Right ventricle myocardium inferior (tissue), 1 donor: ENCODE measurements around the gene PGBD1. TPM values are rescaled to one million over a fixed set of nuclear protein-coding genes. Genes with fewer than 3 reads are reported as not detected.
A peak's percentile ranks its signal among the peaks of the same experiment; 100 is the strongest.

ENCODE experiments used
- ATAC-seq: fragments of 200-7000 bp; cut with Tn5 transposase; one replicate; pipeline ENCODE4 v1.9.1; 2020; ENCODE audit warnings: mild to moderate bottlenecking, moderate library complexity
- DNase-seq: peaks from one replicate; pipeline ENCODE4 v3.0.0; 2021; ENCODE audit errors: missing footprints
- intact Hi-C: fragments of 100-400 bp; cut with DNase I; formaldehyde crosslinking; loops from one replicate; pipeline ENCODE4 v1.11.0; 2022
- total RNA-seq: library from RNA; stranded (reverse); fragmentation: NEBNext Ultra II Directional; extraction: Animal tissue kit (Norgen Biotek cat#: 25700); gene quantifications from one replicate; pipeline ENCODE4 v1.2.1, GENCODE V29; 2021
- donor health status: DM: no; HTN: yes; CAD: no; lungs with severe emphysema.

Gene PGBD1
- total RNA-seq, 1 donor from 2014 or later, result 2.5 TPM

DNA sequence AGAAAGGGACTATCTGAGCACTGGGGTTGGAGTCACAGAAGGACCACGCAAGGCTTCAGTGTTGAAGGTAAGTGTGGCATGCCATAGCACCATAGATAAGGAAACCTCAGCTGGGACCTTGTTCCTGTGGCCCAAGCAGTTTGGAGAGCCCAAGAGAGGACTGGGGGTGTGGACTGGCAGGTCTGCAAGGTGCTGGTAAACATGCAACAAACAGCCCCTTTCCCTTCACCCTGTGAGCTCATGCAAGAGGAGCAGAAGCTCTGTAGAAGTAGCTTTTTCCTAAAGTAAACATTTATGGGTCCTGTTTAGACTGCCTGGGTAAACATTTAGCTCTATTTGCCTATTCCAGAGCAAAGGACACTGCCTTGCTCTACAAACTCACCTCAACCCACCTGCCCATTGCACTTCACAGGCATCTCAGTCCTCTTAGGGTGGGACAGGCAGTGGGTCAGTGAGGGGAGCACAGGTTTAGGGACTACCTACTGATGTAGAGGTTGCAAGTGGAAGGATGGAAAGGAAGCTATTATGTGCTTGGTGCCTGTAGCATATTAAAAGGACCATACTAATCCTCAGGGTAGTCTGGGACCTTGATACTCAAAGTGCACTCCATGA lies 42.5 kb downstream of the PGBD1 start:
- ATAC-seq (no peak), DNase-seq (no peak)
- intact Hi-C loops, result no loop called here

DNA sequence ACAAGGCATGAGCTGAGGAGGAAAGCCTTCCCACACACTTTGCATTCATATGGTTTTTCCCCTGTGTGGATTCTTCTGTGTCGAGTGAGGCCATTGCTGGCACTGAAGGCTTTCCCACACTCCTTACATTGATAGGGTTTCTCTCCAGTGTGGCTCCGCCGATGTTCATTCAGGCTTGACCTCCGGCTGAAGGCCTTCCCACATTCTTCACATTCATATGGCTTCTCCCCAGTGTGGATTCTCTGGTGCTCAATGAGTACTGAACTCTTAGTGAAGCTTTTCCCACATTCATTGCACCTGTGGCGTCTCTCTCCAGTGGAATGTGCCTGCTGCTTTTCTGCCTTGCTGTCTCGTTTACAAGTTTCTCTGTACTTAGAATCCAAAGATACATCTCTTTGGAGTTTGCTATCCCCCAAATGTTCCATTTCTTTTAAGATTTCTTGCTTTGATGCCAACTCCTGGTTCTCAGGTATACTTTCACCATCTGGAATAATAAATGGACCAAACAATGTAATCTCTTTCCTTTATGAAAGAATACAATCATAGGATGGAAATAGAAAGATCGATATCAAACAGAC lies 45.1 kb downstream of the PGBD1 start:
- no peak for ATAC-seq
- intact Hi-C loops, result no loop called here
- DNase-seq, result no peak

DNA sequence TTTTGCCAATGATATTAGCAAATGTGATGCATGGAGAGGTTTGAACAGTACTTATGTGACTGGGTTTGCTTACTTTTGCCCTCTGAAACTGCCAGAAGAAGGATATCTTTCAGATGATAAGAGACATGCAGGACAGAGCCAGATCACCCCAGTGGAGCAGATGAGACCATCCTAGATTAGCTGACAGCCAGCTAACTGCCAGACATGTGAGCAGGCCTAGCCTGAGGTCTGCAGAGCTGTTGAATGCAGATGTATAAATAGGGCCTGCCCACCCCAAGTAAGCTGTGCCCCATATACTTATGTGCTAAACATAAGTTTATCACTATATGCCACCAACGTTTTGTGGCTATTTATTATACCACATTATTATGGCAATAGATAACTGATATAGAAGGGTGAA lies 48.7 kb downstream of the PGBD1 start:
- no peak for DNase-seq
- intact Hi-C loops, result no loop called here
- ATAC-seq, result no peak

- ATAC-seq (no peak), DNase-seq (no peak)
- intact Hi-C loops, result no loop called here
Observed at GRCh38 chr6:28333047-28333446, 51.7 kb downstream of the PGBD1 start.

GRCh38 chr6:28333599-28334018 lies 52.2 kb downstream of the PGBD1 start:
- intact Hi-C loops, result no loop called here
- no peak for ATAC-seq
- DNase-seq, result no peak

GRCh38 chr6:28334286-28335039 lies 53.1 kb downstream of the PGBD1 start:
- intact Hi-C loops, result loop anchor here (5.0 kb wide), 1 partner anchor 52 kb away; the partner anchor contains the start of gene PGBD1
- DNase-seq (no peak), ATAC-seq (no peak)

DNA sequence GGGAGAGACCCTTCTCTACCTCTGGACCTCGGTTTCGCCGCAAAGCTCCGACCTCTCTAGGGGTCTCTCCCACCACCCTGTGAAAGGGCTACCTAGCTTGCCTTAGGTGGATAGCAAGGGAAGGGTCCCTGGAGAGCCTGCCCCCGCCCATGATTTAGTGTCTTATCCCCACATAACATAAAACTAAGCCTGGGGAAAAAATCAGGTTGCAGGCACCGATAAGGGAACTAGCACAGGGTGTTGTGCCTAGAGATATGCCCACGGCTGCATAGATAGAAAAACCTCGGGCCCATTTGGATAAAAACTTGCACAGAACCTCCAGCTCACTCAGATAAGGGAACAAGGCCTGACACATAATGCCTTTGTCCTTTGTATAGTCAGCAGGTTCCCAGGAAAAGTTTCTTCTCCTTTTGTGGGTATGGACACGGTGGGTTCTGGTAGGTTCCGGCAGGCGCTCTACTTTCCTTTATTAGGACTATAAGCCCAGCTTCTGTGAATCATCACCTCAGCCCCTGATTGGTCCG lies 53.7 kb downstream of the PGBD1 start:
- intact Hi-C loops, result loop anchor here (5.0 kb wide), 1 partner anchor 53 kb away; the partner anchor contains the start of gene PGBD1
- ATAC-seq, result no peak
- no peak for DNase-seq

DNA sequence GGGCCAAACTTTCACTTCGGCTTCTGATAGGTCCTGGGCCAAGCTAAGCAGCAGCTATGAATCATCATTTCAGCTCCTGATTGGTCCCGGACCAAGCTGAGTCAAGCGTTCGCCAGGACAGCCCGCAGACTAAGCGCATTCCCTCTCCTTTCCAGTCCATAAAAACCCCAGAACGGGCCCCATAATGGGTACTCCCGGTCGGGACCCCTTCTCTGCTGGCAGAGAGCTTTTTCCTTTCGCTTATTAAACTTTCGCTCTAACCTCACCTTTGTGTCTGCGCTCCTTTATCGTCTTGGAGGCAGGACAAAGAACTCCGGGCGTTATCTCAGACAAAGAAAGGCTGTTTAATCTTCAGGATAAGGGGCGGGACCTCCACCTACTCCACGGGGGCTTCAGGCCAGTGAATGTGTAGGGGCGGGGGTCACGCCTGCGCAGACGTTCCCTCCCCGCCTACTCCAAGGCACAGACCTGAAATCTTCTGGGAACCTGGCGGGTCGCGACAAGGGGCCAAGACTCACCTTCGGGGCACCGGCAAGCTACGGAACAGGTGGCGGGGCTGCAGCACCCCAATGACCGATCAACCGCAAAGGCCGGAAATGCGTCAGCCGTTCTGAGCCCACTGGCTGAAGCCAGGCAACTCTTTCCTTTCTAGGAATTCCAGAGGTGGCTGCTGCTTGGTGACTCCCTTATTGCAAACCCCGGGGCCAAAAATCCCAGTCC lies 54.4 kb downstream of the PGBD1 start, which contains the start of gene ZSCAN31:
TSS of gene ZSCAN31 (minus strand) at position 585 of the 720 bp plus-strand sequence. CDS start 6,465 bp downstream, outside the sequence.
- ATAC-seq (peak; percentile 99), DNase-seq (peak; percentile 95)
- intact Hi-C loops, result loop anchor here (1.0 to 5.0 kb wide), 2 partner anchors 14 to 53 kb away; partner anchors contain the start of genes PGBD1 and ZKSCAN3

GRCh38 chr6:28336284-28337120 lies 55.1 kb downstream of the PGBD1 start:
- DNase-seq (no peak), ATAC-seq (peak; percentile 29)
- intact Hi-C loops, result loop anchor here (1.0 to 5.0 kb wide), 2 partner anchors 13 to 54 kb away; partner anchors contain the start of genes PGBD1 and ZKSCAN3

DNA sequence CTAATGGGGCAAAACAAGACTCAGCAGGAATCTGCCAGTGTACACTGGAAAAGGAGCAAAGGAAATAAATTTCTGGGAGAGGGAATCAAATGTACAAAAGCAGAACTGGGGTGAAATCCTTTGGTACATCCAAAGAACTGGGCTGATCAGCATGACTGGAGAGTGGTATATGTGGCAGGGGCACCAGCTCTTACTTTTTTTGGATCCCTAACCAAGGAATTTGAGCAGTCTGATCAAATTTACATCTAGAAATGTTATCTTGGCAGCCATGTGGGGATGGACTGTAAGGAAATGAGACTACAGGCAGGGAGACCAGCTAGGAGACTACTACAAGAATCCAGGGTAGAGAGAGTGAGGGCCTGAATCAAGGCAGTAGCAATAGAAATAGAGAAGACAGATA lies 55.7 kb downstream of the PGBD1 start:
- DNase-seq (no peak), ATAC-seq (no peak)
- intact Hi-C loops, result loop anchor here (5.0 kb wide), 1 partner anchor 55 kb away; the partner anchor contains the start of gene PGBD1

DNA sequence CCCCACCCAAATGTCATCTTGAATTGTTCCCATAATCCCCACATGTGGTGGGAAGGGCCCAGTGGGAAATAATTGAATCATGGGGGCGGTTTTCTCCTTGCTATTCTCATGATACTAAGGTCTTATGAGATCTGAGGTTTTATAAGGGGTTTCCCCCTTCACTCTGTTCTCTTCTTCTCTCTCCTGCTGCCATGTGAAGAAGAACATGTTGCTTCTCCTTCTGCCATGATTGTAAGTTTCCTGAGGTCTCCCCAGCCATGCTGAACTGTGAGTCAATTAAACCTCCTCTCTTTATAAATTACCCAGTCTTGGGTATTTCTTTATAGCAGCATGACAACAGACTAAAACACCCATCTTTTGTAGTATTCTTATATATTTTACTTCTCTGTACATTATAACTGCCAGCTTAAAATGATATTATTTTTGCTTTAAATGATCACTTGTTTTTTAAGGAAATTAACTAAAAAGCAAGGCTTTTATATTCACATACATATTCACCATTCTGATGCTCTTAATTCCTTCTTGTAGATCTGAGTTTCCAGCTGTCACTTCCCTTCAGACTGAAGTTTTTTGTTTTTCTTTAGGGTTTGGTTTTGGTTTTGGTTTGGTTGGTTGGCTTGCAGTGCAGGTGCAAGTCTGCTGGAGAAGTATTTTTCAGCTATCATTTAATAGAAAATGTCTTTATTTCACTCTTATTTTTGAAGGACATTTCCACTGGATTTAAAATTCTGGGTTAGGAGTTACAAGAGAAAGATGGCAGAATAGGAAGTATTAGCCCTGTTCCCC lies 59.1 kb downstream of the PGBD1 start:
- intact Hi-C loops, result no loop called here
- no peak for DNase-seq
- ATAC-seq, result no peak

DNA sequence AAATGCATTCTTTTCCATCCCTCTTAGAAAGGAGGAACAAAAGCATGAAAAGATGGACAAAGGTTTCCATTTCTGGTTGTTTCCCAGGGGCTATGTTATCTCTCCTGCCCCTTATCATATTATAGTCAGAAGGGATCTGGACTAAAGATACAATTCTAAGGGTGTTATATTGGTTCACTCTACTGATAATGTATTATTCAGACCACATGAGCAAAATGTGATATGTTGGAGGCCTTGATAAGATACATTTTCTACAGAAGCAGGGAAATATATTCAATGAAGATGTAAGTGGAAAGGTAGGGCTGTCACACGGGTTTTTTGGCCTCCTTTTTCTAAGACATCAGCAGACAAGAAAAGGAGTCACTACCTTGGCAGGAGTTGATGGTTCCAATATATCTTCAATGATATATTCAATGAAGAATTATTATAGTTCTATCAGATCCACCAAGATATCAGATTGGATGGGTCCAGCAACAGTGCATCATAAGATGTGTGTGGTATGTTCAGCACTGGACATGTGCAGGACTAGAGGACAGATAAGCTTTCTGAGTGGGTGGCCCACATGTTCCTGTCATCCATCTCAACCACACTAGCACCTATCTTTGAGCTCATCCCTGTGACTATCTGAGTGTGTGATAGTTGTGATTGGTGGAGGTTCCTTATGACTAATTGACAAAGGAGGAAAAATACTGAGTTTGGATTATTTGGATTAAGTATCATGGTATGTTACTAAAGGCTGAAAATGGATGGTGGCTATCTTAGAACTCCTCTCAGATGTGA lies 62.7 kb downstream of the PGBD1 start:
- ATAC-seq, result no peak
- no peak for DNase-seq
- intact Hi-C loops, result no loop called here

- intact Hi-C loops, result no loop called here
- no peak for DNase-seq
- no peak for ATAC-seq
Observed at GRCh38 chr6:28345201-28345600, 63.8 kb downstream of the PGBD1 start.

DNA sequence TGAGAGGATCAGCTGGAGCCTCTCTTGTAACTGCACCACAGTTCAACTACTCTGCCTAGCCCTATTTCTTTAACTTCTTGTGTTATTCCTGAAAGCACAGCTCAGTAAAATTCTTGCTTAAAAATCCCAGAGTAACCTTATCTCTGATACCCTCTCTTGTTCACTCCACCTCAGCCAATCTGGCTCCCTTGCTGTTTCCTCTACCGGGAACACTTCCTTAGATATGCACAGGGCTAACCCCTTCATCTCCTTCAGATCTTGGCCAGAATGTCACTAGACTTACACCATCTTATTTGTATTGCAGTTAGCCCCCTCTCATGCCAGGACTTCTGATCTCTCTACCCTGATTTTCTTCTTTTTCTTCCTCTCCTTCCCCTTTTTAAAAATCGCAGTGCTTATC lies 65.7 kb downstream of the PGBD1 start:
- intact Hi-C loops, result no loop called here

DNA sequence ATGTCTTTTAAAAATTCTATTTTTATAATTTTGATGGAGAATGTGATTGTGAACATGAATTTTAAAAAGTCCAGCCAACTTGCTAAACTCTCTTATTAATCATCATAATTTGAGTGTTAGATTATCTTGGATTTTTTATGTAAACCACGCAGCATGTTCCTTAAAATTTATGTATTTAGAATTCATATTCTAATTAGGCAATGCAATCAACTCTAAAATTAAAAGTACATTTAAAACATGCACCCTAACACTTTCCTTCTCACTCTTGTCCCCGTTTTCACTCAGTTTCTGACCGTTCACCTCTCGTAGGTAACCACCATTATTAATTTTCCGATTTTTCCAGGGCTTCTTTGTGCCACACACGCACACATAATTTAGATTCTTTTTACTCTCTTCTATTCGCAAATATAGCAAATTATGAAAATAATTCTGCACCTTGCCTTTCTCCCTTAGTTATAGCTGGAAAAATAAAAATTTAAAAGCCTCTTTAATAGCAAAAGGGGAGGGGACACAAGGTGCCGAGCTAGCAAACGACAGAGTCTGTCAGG lies 68.0 kb downstream of the PGBD1 start:
- ATAC-seq (no peak), DNase-seq (no peak)
- intact Hi-C loops, result loop anchor here (1.0 kb wide), 1 partner anchor 13 kb away; the partner anchor contains the start of gene ZSCAN31

More for the DNA sequence above, 65.7 kb downstream of the PGBD1 start:
- no peak for ATAC-seq
- DNase-seq, result no peak
